GM20431 (cell line): ENCODE measurements around the gene ZFYVE28.

Experiments
- in situ Hi-C: fragments of 300-500 bp; cut with MseI, MboI; formaldehyde crosslinking; loops from one replicate; pipeline ENCODE4 v1.15.0; 2020; ENCODE audit warnings: low sequenced_read_pairs; ENCODE audit not compliant: unreplicated experiment

Gene ZFYVE28

DNA sequence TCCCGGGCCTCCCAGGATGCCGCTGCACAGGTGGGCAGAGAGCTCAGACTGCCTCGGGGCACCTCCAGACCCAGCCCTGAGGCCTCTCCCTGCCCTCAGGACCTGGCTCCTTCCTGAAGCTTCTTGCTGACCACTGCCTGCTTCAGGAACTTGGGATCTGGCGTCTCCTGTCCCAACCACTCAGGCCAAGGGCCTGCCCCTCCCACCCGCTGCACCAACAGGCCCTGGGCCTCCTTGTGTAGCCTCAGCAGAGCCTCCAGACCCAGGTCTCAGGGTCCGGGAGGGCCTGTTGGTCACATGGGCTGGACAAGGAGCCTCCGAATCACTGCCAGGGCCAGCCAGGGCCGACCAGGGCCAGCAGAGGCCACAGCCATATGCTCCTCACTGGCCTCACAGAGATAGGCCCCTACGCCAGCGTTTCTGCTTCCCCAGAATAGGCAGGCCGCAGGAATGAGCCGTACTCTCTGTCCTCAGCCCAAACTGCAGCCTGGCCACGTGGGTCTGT, 159.4 kb downstream of the ZFYVE28 start:
- in situ Hi-C loops, result no loop called here

DNA sequence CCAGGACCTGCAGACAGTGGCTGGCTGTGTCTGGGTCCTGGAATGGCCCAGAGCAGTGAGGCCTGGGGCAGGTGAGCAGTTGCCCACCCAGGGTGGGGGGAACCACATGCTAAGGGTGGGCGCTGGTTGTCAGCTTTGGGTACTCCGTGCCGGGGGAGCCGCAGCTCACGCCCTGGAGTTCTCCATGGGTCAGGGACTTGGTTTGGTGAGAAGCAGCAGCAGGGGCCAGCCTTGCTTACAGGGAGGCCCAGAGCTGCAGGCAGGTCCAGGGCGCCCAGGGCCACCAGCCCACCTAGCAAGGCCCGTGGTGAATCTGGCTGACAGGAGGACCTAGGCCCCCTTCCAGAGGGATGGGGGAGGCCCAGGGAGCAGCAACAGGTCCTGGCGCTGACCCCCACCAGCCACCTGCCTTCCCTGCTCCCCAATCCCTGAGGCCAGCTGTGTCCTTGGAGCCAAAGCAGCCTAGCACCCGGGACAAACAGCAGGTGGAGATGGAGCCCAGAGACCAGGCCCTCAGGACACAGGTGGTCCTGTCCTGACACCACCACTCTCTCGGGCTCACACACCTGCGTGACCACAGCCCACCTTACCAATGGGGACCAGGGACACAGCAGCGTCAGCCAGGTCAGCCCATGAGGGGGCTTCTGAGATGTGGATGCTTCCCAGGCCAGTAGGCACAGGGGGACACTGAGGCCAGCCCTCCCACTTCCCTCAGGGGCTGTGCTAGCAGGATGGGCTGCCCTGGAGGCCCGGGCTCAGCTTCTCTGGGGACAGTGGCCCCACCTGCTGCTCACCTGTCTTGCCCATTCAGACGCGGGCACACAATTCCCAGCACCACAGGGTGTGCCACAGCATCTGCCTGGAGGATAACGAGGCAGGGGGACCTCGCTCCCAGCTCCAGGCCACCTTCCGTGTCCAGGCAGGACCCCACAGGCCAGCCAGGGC, 160.1 kb downstream of the ZFYVE28 start:
- in situ Hi-C loops, result no loop called here

DNA sequence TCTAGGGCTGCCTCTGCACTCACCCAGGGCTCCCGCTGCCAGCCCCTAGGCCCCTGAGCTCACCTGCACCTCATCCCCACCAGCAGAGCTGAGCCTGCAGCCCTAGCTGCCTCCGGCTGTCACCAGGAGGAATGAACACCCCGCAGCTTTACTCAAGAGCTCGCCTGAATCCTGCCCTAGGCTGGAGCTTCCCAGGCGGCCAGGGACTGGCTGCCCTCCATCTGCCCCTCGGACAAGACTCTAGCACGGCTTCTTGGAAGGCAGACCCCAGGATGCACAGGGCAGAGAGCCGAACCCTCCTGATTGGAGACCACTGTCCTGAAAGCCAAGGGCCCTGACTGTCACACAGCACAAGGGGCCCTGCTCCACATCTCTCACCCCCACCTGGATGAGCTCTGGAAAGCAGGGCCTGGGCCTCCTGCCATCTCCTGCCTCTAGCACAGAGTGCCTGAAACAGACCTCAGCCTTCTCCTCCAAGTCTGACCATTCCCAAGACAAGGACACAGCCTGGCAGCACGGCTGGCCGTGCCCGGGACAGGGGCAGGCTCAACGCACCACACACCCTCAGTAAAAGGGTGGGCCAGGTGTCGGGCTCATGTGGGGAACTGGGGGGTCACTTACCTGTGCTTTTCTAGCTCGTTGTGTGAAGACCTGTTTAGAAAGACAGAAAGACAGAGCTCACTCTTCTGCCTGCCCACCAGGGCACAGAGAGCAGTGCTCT, 160.9 kb downstream of the ZFYVE28 start:
- in situ Hi-C loops, result no loop called here

DNA sequence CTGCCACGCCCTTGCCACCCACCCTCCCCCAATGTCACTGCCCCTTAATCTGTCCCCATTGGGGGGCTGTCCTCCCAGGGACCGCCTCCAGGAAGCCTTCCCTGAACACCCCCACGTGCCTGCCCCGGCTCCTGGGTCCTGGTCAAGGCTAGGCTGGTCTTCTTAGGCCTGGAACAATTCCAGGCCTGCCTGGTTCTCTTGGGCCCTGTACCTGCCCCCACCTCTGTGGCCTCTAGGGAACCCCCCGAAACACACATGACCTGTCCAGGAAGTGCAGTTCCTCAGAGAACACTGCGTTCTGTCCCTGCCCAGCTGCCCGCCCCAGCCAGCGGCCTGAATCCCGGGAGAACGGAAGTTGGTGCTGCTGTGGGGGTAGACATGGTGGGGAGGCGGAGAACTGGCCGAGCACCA, 161.7 kb downstream of the ZFYVE28 start:
- in situ Hi-C loops, result no loop called here

DNA sequence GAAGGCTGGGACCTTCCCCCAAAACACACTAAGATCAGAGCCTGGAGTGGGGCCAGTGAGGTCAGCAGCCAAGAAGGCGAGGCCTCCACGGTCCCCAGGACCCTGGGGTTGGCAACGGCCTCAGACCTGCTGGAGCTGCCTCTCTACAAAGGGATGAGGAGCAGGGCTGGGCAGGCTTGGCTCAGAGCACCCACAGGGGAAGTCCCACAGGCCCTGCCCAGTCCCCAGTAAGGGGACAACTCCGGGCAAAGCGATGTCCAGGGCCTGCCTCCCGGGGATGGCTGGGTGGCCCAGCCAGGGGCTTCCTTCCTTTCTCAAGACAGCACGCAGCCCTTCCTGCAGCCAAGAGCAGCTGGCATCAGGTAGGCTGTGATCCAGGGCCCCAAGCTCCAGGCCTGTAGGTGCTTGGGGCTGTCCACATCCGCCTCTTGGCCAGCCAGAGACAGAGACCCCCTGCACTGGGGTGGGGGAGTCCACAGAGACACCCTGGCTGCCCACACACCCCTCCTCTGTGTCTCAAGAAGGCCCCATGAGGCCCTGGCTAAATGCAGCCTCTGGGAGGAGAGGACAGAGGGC, 162.2 kb downstream of the ZFYVE28 start:
- in situ Hi-C loops, result no loop called here

DNA sequence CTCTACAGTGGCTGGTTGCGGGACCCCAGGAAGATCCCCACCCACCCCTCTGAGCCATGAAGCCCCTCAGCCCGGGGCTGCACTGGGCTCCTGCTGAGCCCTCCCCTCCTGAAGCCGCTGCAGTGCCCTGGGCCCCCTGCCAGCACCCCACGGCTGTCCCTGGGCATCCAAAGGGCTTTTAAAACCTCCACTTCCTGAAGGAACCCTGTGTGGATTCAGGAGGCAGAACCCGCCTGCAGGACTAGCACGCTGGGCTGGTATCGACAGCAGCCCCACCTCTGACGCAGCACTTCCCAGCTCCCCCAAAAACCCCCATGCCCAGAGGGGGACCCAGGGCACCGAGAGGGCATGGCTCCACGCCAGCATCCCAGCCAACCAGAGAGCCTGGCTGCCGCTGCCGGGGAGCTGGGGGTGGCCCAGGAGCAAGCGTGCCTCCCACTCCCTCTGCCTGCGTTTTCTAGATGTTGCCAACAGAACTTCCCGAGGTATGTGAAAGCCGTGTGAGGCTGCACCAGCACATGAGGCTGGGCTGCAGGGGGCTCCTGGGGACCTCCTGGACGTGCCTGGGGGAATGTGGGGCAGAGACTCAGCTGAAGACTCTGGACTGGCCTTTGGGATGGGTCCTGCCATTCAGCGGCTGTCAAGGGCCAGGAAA, 162.8 kb downstream of the ZFYVE28 start:
- in situ Hi-C loops, result no loop called here

DNA sequence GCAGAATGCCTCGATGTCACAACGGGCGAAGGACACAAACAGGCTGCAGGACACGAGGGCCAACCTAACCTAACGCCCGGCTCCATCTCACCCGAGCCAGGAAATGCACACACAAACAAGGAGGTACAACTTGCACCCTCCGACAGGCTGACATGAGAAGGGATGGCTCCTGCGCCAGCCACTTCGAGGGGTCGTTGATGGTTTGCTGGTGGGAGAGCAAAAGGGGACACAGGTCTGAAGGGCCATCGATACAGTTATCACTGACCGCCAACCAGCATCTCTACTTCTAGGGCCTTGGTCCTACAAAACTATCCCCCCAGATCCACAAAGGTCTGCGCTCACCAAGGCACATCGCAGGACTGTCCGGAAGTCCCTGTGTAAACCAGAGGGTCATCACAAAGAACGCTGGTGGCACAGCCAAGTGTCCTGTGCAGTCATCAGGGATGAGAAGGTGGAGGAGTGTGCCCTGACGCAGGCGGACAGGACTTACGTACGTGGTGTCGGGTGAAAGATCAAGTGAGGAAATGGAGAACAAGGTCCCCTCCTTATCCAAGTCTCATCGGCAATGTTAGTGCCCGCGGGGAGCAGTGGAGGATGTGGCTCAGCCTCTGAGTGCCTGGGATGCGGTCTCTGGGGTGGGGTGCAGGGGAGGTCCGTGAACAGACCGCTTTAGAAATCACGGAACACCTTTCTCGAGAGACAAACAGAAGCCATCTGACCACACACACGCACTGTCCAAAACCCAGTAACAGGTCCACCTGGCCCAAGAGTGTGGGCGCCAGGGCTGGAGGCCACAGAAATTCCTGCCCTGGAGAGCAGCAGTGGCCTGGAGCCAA, 163.6 kb downstream of the ZFYVE28 start:
- in situ Hi-C loops, result no loop called here

DNA sequence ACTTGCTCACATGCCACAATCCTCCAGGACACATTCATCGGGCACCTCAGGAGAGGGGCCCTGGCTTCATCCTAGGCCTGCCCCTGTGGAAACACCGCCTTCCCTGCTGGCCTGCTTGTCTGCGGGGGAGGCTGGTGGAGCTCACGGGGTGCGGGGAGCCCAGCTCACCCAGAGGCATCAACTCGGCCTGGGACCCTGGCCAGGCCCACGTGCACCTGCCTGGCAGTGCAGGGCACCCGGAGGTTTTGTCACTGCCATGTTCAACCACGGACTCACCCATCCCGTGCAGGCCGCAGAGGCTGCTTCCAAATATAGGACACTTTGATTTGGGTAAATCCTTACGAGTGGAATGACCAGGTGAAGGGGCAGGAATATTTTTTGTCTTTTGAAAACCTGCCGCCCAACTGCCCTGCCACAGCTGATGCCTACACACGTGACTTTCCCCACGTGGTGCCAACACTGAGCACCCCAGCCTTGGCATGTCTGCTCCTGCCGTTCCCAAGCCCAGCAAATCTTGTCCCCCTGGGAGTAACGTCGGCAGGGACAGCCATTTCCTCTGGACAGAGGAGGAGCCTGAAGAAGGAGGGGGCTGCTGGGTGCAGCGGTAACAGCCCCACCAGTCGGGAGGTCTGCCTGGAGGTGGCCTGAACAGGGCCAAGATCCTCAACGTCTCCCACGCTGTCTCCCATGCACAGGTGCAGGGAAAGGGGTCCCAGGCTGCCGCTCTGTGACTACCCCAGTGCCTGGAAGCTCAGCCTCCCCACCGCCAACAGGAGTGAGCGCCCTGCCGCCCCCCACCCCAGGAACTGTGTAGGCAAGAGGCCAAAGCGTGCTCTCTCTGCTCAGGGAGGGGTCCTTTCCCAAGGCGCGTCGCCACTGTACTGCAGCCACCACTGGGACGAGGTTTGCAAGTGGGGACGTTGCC, 165.0 kb downstream of the ZFYVE28 start:
- in situ Hi-C loops, result no loop called here

DNA sequence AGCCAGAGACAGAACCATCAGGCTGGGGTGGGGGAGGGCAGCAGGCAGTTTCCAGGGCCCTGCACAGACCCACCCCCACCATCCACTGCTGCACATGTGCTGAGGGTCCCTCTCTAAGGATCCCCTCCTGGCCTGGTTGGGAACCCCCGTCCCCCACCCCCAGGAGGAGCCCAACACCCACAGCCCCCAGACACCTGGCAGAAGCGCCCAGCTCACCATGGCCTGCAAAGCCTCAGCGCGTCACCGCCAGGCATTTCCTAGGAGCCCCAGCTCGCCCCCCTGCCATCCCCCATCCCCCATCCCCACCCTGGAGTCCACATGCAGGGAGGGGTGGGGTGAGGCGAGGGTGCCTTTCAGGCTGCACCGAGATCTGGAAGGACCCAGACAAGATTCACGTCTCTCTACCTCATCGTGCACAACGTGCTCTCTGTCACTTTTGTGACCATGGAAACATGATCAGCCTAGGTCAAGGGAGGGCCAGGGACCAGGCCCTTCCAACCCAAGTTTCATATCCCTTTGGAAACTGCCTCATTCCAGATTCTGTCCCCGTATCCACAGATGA, 165.8 kb downstream of the ZFYVE28 start:
- in situ Hi-C loops, result no loop called here

DNA sequence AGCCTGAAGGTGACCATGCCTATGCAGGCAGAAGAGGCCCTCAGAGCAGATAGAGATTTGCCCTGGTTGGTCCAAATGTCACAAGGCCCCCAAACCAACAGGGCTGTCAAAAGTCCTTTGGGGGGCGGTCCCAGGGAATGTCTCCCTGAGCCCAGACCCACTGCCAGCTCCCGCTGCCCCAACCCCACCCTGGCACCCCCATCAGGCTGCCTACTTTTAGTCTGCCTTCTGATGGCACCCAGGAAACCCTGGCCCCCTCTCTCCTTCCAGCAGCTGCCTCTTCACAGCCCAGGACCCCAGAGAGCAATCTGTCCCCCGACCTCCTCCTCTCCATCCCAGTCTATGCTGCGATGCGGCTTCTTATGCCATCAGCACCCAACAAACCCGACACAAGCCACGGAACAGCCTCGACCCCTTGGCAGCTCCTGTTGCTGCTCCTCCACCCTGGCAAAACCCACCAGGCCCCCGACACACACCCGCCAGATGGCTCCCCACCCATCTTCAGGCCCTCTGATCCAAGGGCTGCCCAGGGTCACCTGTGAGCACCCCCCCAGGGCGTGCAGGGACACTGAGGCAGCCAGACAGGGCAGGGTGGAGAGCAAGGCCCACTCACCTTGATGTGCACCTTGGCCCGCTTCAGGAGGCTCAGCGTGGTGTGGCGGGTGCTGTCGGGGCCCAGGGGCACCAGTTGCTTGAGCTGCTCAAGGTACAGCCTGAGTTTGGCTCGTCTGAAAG, 166.5 kb downstream of the ZFYVE28 start:
- in situ Hi-C loops, result no loop called here

DNA sequence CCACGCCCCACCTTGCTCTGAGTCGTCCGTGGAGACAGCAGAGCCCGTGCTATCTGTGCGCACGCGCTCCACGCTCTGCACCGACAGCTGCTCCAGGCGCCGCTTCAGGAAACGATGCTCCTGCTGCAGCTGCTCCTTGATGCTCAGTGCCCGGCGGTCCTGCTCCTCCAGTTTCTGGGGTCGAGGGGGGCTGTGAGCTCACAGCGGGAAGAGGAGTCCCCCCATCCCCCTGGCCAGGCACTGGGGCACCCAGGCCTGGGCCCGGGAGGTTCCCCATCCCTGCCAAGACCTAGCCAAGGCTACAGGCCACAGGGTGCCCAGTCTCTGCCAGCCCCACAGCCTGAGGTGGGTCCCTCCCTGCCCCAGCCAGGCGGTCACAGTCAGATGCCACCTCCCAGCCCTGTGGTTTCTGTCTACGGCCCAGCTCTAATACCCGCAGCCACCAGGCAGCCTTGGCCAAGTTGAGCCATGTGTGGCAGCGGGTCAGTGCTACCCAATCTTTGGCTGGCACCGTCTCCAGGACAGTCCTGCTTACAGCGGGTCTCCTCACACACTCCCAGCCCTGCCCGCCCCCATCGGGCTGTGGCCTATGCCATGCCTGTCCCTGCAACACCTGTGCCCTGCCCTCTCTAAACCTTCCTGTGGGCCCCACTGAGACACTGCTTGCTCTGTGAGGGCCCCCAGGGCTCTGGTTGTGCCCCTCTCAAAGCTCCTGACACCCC, 167.2 kb downstream of the ZFYVE28 start:
- in situ Hi-C loops, result no loop called here

DNA sequence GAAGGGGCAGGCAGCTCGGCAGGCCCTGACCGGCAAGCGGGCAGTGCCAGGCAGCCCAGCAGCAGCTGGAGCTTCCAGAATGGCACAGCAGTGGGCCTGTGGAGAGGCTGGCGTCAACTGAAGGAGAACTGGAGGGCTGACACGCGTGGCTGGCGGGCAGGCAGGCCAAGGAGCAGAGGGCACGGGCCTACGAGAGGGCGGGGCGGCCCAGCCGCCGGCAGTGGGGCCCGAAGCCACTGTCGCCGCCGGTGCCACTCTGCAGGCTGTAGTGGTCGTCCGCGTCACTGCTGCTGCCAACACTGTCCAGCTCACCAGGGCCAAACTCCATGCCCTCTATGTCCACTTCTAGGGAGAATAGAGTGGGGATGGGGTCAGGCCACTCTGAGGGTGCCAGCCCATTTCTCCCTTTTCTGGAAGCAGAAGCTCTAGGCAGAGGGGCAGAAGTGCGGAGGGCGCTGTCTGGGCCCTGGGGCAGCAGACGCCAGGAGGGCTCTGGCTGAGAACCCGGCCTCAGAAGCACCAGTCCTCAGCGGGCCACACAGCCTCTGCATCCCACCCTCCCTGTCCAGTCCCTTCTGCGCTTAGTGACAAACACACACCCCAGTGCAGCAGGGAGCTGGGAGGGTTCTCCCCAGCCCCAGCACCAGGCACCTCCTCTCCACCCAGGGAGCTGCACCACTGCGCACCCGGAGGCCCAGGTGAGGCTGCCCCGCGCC, 167.9 kb downstream of the ZFYVE28 start:
- in situ Hi-C loops, result no loop called here

DNA sequence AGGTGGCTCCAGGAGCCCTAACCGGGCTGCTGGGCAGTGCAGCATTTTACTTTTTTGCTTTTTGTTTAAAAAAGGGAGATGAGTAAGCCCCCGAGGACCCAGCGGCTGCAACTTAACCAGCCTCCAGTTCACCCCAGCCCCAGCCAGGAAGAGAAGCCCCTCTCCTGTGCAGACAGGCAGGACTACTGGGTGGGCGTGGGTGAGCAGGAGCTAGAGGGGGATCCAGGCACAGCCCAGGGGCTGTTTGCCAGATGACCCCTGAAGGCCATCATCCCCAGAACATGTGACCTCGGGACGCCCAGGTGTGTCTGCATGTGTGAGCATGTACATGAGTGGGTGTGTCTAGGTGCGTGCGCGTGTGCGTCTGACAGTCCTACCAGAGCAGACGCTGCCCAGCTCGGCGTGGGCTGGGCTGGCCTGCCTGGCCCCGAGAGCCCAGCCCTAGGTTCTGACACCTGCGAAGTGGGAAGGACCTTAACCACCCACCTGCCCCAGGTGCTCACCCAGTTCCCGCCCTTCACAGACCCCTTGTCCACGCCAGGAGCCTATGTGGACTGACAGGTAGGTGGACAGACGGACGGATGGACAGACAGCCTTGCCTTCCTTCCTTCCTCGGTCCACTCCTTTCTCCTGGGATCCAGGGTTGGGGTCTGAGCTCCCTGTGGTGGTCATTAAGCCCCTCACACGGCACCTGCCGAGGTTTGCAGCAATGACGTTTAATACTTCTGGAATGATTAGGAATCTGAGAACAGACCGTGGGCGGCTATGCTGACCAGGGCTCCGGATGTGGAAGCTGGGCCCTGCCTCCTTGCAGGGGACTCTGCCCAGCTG, 168.7 kb downstream of the ZFYVE28 start:
- in situ Hi-C loops, result loop anchor here (25.0 kb wide), 1 partner anchor 188 kb away; no protein-coding TSS in a partner anchor

DNA sequence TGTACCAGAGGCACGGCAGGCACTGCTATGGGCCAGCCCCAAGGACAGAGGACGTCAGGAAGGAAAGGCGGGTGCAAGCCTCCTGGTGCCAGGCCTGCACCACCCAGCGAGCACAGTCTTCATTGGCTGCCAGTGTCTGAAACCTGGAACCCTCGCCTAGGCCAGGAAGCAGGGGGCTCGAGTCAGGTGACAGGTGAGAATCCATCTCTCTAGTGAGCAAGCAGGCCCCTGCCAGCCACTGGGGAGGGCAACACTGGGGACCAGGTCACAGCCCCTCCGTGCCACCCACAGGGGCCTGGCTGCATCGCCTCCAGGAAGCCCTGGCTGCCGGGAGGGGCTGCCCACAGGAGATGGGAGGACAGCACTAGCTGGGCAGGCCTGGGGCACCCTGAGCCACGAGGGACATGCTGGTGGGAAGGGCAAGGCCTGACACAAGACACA, 169.6 kb downstream of the ZFYVE28 start:
- in situ Hi-C loops, result loop anchor here (25.0 kb wide), 1 partner anchor 188 kb away; no protein-coding TSS in a partner anchor
